ENCODE results near the gene GSTT2.
A peak's percentile ranks its signal among the peaks of the same experiment; 100 is the strongest.

Gene GSTT2

GRCh38 chr22:24027389-24027975 lies 47.5 kb downstream of the GSTT2 start:
- H3K4me3 ChIP-seq: no peak overlapping the region
- no peaks in the 10 kb centered on the region; the same call in 1 of the 2 replicates for H3K36me3 ChIP-seq (replicated peaks)
- H3K9me3 ChIP-seq: peaks cover 8% of the 10 kb centered on the region
- in situ Hi-C loops (cut with MboI; ENCODE audit: low sequenced_read_pairs): no loop called here
- no peaks in the 10 kb centered on the region for H3K27me3 ChIP-seq (ENCODE audit: low read depth)
- peaks cover 6% of the 10 kb centered on the region; the same call in 1 of the 2 replicates for H3K4me1 ChIP-seq
- peak in 1 of 2 experiments; percentile 5 for DNase-seq (ENCODE audit: low spot score in 2 of 2)

- no peaks in the 10 kb centered on the region for H3K27me3 ChIP-seq (ENCODE audit: low read depth)
These were observed 48.1 kb downstream of the GSTT2 start for GRCh38 chr22:24027991-24028390.

GRCh38 chr22:24028533-24028932 lies 48.6 kb downstream of the GSTT2 start:
- H3K4me3 ChIP-seq: no peak overlapping the region
- H3K9me3 ChIP-seq: peaks cover 8% of the 10 kb centered on the region
- no peak for DNase-seq (ENCODE audit: low spot score in 2 of 2)
- in situ Hi-C loops (cut with MboI; ENCODE audit: low sequenced_read_pairs): no loop called here
- H3K27me3 ChIP-seq (ENCODE audit: low read depth): no peaks in the 10 kb centered on the region
- H3K36me3 ChIP-seq (replicated peaks): no peaks in the 10 kb centered on the region
- peaks cover 4% of the 10 kb centered on the region; the same call in 1 of the 2 replicates for H3K4me1 ChIP-seq

More at GRCh38 chr22:24027991-24028390, 48.1 kb downstream of the GSTT2 start:
- H3K36me3 ChIP-seq (replicated peaks): no peaks in the 10 kb centered on the region
- DNase-seq (ENCODE audit: low spot score in 2 of 2): no peak
- H3K9me3 ChIP-seq: peaks cover 8% of the 10 kb centered on the region
- no peak overlapping the region for H3K4me3 ChIP-seq
- peaks cover 4% of the 10 kb centered on the region; the same call in 1 of the 2 replicates for H3K4me1 ChIP-seq
- in situ Hi-C loops (cut with MboI; ENCODE audit: low sequenced_read_pairs): no loop called here

- Histone ChIP-seq H3K27me3 (ENCODE audit: low read depth) (no peaks in the 10 kb centered on the region), H3K4me3 (no peak overlapping the region), H3K4me1 (peaks cover 4% of the 10 kb centered on the region; the same call in 1 of the 2 replicates), H3K36me3 (replicated peaks) (no peaks in the 10 kb centered on the region), H3K9me3 (peaks cover 5% of the 10 kb centered on the region)
- no peak for DNase-seq (ENCODE audit: low spot score in 2 of 2)
- in situ Hi-C loops (cut with MboI; ENCODE audit: low sequenced_read_pairs): no loop called here
These were observed 49.4 kb downstream of the GSTT2 start for GRCh38 chr22:24029304-24029703.

GRCh38 chr22:24030186-24030702 lies 50.3 kb downstream of the GSTT2 start:
- Histone ChIP-seq H3K9me3 (peaks cover under 1% of the 10 kb centered on the region; the same call in 1 of the 2 replicates), H3K4me3 (no peak overlapping the region), H3K36me3 (replicated peaks) (no peaks in the 10 kb centered on the region), H3K27me3 (ENCODE audit: low read depth) (no peaks in the 10 kb centered on the region), H3K4me1 (peaks cover 4% of the 10 kb centered on the region; the same call in 1 of the 2 replicates)
- DNase-seq (ENCODE audit: low spot score in 2 of 2): no peak
- in situ Hi-C loops (cut with MboI; ENCODE audit: low sequenced_read_pairs): no loop called here
